H9 (cell line): Measurements from ENCODE around the gene SLC25A26. TPM values are rescaled to one million over a fixed set of nuclear protein-coding genes. Genes with fewer than 3 reads are reported as not detected.

Source experiments
- DNase-seq: peaks from one replicate; pipeline ENCODE4 v3.0.0-alpha.2; 2017
- H2AFZ ChIP-seq: one replicate; pipeline ENCODE4 v1.6.1; 2013; ENCODE audit warnings: mild to moderate bottlenecking, low read length, control low read depth, moderate library complexity
- H2AK5ac ChIP-seq: 2 replicates; pipeline ENCODE4 v1.6.1; 2013; ENCODE audit warnings: low read length, control low read depth, mixed read lengths; ENCODE audit not compliant: insufficient read length
- H2BK120ac ChIP-seq: one replicate; pipeline ENCODE4 v1.6.1; 2013; ENCODE audit warnings: low read depth, mild to moderate bottlenecking, low read length, control low read depth, inconsistent platforms; ENCODE audit not compliant: poor library complexity, severe bottlenecking
- H2BK12ac ChIP-seq: 2 replicates; pipeline ENCODE4 v1.6.1; 2013; ENCODE audit warnings: low read length, control low read depth, mixed read lengths, low read depth; ENCODE audit not compliant: insufficient read length
- H2BK15ac ChIP-seq: 2 replicates; pipeline ENCODE4 v1.6.1; 2013; ENCODE audit warnings: low read depth, low read length, control low read depth
- H2BK20ac ChIP-seq: one replicate; pipeline ENCODE4 v1.6.1; 2013; ENCODE audit warnings: low read depth, mild to moderate bottlenecking, low read length, control low read depth, inconsistent platforms; ENCODE audit not compliant: poor library complexity, severe bottlenecking
- H2BK5ac ChIP-seq: 2 replicates; pipeline ENCODE4 v1.6.1; 2013; ENCODE audit warnings: low read length, control low read depth, mixed read lengths; ENCODE audit not compliant: insufficient read length
- H3K14ac ChIP-seq: 2 replicates; pipeline ENCODE4 v1.6.1; 2013; ENCODE audit warnings: low read length, control low read depth; ENCODE audit not compliant: insufficient read depth
- H3K18ac ChIP-seq: 2 replicates; pipeline ENCODE4 v1.6.1; 2013; ENCODE audit warnings: low read depth, mild to moderate bottlenecking, mixed read lengths, low read length, control low read depth; ENCODE audit not compliant: insufficient read length
- H3K23ac ChIP-seq: 2 replicates; pipeline ENCODE4 v1.6.1; 2013; ENCODE audit warnings: low read length, control low read depth, mixed read lengths, low read depth; ENCODE audit not compliant: insufficient read length
- H3K23me2 ChIP-seq: 2 replicates; pipeline ENCODE4 v1.6.1; 2013; ENCODE audit warnings: low read depth, mild to moderate bottlenecking, mixed read lengths, low read length, control low read depth; ENCODE audit not compliant: insufficient read length, poor library complexity, severe bottlenecking
- H3K27ac ChIP-seq: 2 replicates; pipeline ENCODE4 v1.5.1; 2013; ENCODE audit warnings: low read length, control low read depth, mixed read lengths, low read depth; ENCODE audit not compliant: insufficient read length
- H3K27me3 ChIP-seq: 2 replicates; pipeline ENCODE4 v1.6.1; 2013; ENCODE audit warnings: low read length, control low read depth, inconsistent platforms; ENCODE audit not compliant: insufficient read depth
- H3K4ac ChIP-seq: 2 replicates; pipeline ENCODE4 v1.6.1; 2013; ENCODE audit warnings: low read depth, mild to moderate bottlenecking, control low read depth, inconsistent platforms, low read length, moderate library complexity
- H3K4me1 ChIP-seq: 2 replicates; pipeline ENCODE4 v1.6.1; 2013; ENCODE audit warnings: low read length, control low read depth, inconsistent platforms; ENCODE audit not compliant: insufficient read depth
- H3K4me2 ChIP-seq: 2 replicates; pipeline ENCODE4 v1.6.1; 2013; ENCODE audit warnings: low read length, control low read depth, mixed read lengths; ENCODE audit not compliant: insufficient read length, insufficient read depth
- H3K56ac ChIP-seq: 2 replicates; pipeline ENCODE4 v1.6.1; 2013; ENCODE audit warnings: low read depth, mild to moderate bottlenecking, mixed read lengths, low read length, control low read depth; ENCODE audit not compliant: insufficient read length
- H3K79me1 ChIP-seq: 2 replicates; pipeline ENCODE4 v1.6.1; 2013; ENCODE audit warnings: low read depth, mild to moderate bottlenecking, moderate library complexity, low read length, control low read depth, inconsistent platforms; ENCODE audit not compliant: insufficient read depth, poor library complexity, severe bottlenecking
- H3K79me2 ChIP-seq: 2 replicates; pipeline ENCODE4 v1.6.1; 2013; ENCODE audit warnings: low read length, control low read depth, inconsistent platforms; ENCODE audit not compliant: insufficient read depth
- H3K9ac ChIP-seq: 2 replicates; pipeline ENCODE4 v1.6.1; 2013; ENCODE audit warnings: low read length, control low read depth, mixed read lengths; ENCODE audit not compliant: insufficient read length; ENCODE audit errors: extremely low read depth
- H3K9me3 ChIP-seq: one replicate; pipeline ENCODE4 v1.6.1; 2013; ENCODE audit warnings: low read depth, low read length, inconsistent platforms; ENCODE audit not compliant: control insufficient read depth
- H3T11ph ChIP-seq: one replicate; pipeline ENCODE4 v1.6.1; 2013; ENCODE audit warnings: mild to moderate bottlenecking, low read length, control low read depth, inconsistent platforms
- H4K20me1 ChIP-seq: one replicate; pipeline ENCODE4 v1.6.1; 2013; ENCODE audit not compliant: control insufficient read depth, insufficient read length, insufficient read depth
- H4K5ac ChIP-seq: 2 replicates; pipeline ENCODE4 v1.6.1; 2013; ENCODE audit warnings: low read depth, mild to moderate bottlenecking, mixed read lengths, low read length, control low read depth; ENCODE audit not compliant: insufficient read length
- H4K8ac ChIP-seq: replicated peaks from 2 replicates; pipeline ENCODE4 v1.6.1; 2013; ENCODE audit warnings: low read length, control low read depth, mixed read lengths, low read depth; ENCODE audit not compliant: insufficient read length
- H4K91ac ChIP-seq: 2 replicates; pipeline ENCODE4 v1.6.1; 2013; ENCODE audit warnings: low read depth, mild to moderate bottlenecking, moderate library complexity, mixed read lengths, low read length, control low read depth; ENCODE audit not compliant: insufficient read length
- H3K27ac Mint-ChIP-seq, 3 experiments: 2 replicates in 2 of 3; 3 replicates in 1 of 3; pipeline ENCODE4 v1.8.0; 2020 to 2021; ENCODE audit warnings: mixed read lengths in 3 of 3, mild to moderate bottlenecking in 1 of 3, moderate library complexity in 1 of 3
- H3K27me3 Mint-ChIP-seq: 2 replicates; pipeline ENCODE4 v1.8.0; 2021; ENCODE audit warnings: low read depth, mild to moderate bottlenecking, moderate library complexity, mixed read lengths
- H3K36me3 Mint-ChIP-seq, 3 experiments: 2 replicates in 2 of 3; 3 replicates in 1 of 3; pipeline ENCODE4 v1.8.0; 2020 to 2021; ENCODE audit warnings: low read depth in 3 of 3, mixed read lengths in 3 of 3; ENCODE audit not compliant: insufficient read depth in 1 of 3
- H3K4me1 Mint-ChIP-seq, 2 experiments: 2 replicates each; pipeline ENCODE4 v1.8.0; 2020; ENCODE audit warnings: mixed read lengths in 2 of 2
- H3K4me3 Mint-ChIP-seq, 2 experiments: 2 replicates in 1 of 2; 3 replicates in 1 of 2; pipeline ENCODE4 v1.8.0; 2020 to 2021; ENCODE audit warnings: mild to moderate bottlenecking in 2 of 2, mixed read lengths in 2 of 2, moderate library complexity in 1 of 2
- H3K9me3 Mint-ChIP-seq, 2 experiments: 2 replicates in 1 of 2; 3 replicates in 1 of 2; pipeline ENCODE4 v1.8.0; 2020; ENCODE audit warnings: mild to moderate bottlenecking in 2 of 2, mixed read lengths in 2 of 2, moderate library complexity in 1 of 2
- CTCF ChIP-seq: fragments of 200-600 bp; sonication (generic); conservative IDR thresholded peaks from 3 replicates; pipeline ENCODE4 v1.8.0; 2021; ENCODE audit warnings: antibody characterized with exemption, mild to moderate bottlenecking
- WGBS: extraction: QIAGEN DNeasy Blood & Tissue Kit; methylation state at CpG from one replicate; pipeline ENCODE4 v1.1.7; 2013; ENCODE audit warnings: missing lambda C conversion rate, low lambda C conversion rate, mixed read lengths; ENCODE audit not compliant: insufficient read length; ENCODE audit errors: extremely low coverage; 5-methylcytosine and 5-hydroxymethylcytosine counted together
- total RNA-seq: library from RNA; stranded (reverse); gene quantifications from 2 replicates; pipeline ENCODE4 v1.2.1, GENCODE V29; 2021

Gene SLC25A26
- total RNA-seq, 1 experiment from 2014 or later: 30.2 TPM

GRCh38 chr3:66409771-66410754 lies 189.3 kb downstream of the SLC25A26 start:
- Histone ChIP-seq H4K5ac (no peak overlapping the region), H2AFZ (no peak overlapping the region), H2BK20ac (no peak overlapping the region), H3K27me3 (no peaks in the 10 kb centered on the region), H3T11ph (no peak overlapping the region), H2BK120ac (no peak overlapping the region), H3K4me1 (no peaks in the 10 kb centered on the region; the same call in 1 of the 2 replicates), H3K9me3 (no peaks in the 10 kb centered on the region), H2BK5ac (no peak overlapping the region), H2BK12ac (no peak overlapping the region), H3K18ac (no peak overlapping the region), H2AK5ac (no peak overlapping the region), H3K27ac (no peak overlapping the region), H3K23me2 (no peaks in the 10 kb centered on the region), H3K79me2 (no peaks in the 10 kb centered on the region; the same call in 1 of the 2 replicates), H3K4me2 (no peak overlapping the region), H4K8ac (no peak overlapping the region), H3K9ac (no peak overlapping the region), H4K20me1 (no peaks in the 10 kb centered on the region), H3K14ac (no peak overlapping the region), H3K56ac (no peak overlapping the region), H4K91ac (no peak overlapping the region), H3K23ac (no peak overlapping the region), H3K79me1 (no peaks in the 10 kb centered on the region), H2BK15ac (no peak overlapping the region), H3K4ac (no peak overlapping the region)
- Mint-ChIP-seq H3K27me3 (no peaks in the 10 kb centered on the region), H3K36me3 (peaks cover 69 to 98% (median 85%) of the 10 kb centered on the region in 3 experiments), H3K4me3 (no peak overlapping the region), H3K27ac (peak overlapping the region in 2 of 3 experiments; percentile 86 to 89; a peak in 5 of 7 replicates), H3K4me1 (peaks cover 36 to 38% of the 10 kb centered on the region in 2 experiments), H3K9me3 (no peaks in the 10 kb centered on the region)
- DNase-seq: no peak
- TF ChIP-seq CTCF: no peak
- no CpG with 5 or more reads among the region's 24 CpGs for WGBS
